Brain microvascular endothelial cell (primary cell): ENCODE results near the gene DKK3.
A peak's percentile ranks its signal among the peaks of the same experiment; 100 is the strongest.

Experiments used
- DNase-seq: peaks from one replicate; pipeline ENCODE4 v3.0.0-alpha.2; 2020
- H3K27ac ChIP-seq: fragments of 250-450 bp; sonication (Bioruptor Pico); 2 replicates; pipeline ENCODE4 v1.5.1; 2020; ENCODE audit warnings: mild to moderate bottlenecking, moderate library complexity
- H3K27me3 ChIP-seq: fragments of 250-450 bp; sonication (Bioruptor Pico); replicated peaks from 2 replicates; pipeline ENCODE4 v1.5.1; 2020; ENCODE audit warnings: mild to moderate bottlenecking
- H3K36me3 ChIP-seq: fragments of 250-450 bp; sonication (Bioruptor Pico); replicated peaks from 2 replicates; pipeline ENCODE4 v1.5.1; 2020; ENCODE audit warnings: mild to moderate bottlenecking
- H3K4me3 ChIP-seq: 2 replicates; pipeline ENCODE4 v1.5.1; 2011; ENCODE audit warnings: low read depth, mild to moderate bottlenecking, control low read depth, low read length, moderate library complexity
- in situ Hi-C: cut with HindIII; loops from 2 replicates; pipeline ENCODE4 v1.10.0; 2017; ENCODE audit warnings: low sequenced_read_pairs, low pct_ligation_motif_present
- TF ChIP-seq, protein P1 (sequence below): IDR thresholded peaks from 2 replicates; pipeline ENCODE4 v1.5.1; 2011; ENCODE audit warnings: low read depth, mild to moderate bottlenecking, moderate library complexity, low read length, control low read depth, inconsistent platforms; ENCODE audit errors: missing control alignments

Gene DKK3

GRCh38 chr11:11980841-11981308, 27.6 kb downstream of the DKK3 start:
- TF ChIP-seq, protein P1, sequence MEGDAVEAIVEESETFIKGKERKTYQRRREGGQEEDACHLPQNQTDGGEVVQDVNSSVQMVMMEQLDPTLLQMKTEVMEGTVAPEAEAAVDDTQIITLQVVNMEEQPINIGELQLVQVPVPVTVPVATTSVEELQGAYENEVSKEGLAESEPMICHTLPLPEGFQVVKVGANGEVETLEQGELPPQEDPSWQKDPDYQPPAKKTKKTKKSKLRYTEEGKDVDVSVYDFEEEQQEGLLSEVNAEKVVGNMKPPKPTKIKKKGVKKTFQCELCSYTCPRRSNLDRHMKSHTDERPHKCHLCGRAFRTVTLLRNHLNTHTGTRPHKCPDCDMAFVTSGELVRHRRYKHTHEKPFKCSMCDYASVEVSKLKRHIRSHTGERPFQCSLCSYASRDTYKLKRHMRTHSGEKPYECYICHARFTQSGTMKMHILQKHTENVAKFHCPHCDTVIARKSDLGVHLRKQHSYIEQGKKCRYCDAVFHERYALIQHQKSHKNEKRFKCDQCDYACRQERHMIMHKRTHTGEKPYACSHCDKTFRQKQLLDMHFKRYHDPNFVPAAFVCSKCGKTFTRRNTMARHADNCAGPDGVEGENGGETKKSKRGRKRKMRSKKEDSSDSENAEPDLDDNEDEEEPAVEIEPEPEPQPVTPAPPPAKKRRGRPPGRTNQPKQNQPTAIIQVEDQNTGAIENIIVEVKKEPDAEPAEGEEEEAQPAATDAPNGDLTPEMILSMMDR = no peak
- in situ Hi-C loops = no loop called here
- no peak for DNase-seq

DNA sequence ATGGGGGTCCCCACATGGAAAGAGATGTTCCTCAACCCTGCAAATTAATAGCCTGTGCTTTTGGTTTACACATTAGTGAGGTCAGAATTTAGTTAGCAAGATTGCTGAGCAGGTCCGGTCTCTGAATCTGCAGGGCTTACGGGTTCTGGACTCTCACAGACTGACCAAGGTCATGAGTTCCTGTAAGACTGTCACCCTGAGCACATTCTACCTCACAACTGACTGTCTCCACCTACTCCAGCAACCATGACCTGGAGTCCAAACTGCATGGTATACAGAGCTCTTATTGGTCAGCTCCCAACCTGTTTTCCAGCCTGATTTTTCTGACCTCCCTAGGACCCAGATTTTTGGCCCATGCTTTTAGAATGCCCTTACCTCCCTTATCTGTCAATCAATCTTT, 28.2 kb downstream of the DKK3 start:
- TF ChIP-seq, protein P1 = no peak
- DNase-seq = no peak
- H3K27me3 ChIP-seq = no peaks in the 10 kb centered on the region
- H3K4me3 ChIP-seq = no peak overlapping the region
- H3K27ac ChIP-seq = peak overlapping the region; percentile 85
- in situ Hi-C loops = no loop called here
- no peaks in the 10 kb centered on the region for H3K36me3 ChIP-seq

More at GRCh38 chr11:11980841-11981308, 27.6 kb downstream of the DKK3 start:
- H3K4me3 ChIP-seq = no peak overlapping the region
- H3K27ac ChIP-seq = no peak overlapping the region
- H3K36me3 ChIP-seq = no peaks in the 10 kb centered on the region
- no peaks in the 10 kb centered on the region for H3K27me3 ChIP-seq

DNA sequence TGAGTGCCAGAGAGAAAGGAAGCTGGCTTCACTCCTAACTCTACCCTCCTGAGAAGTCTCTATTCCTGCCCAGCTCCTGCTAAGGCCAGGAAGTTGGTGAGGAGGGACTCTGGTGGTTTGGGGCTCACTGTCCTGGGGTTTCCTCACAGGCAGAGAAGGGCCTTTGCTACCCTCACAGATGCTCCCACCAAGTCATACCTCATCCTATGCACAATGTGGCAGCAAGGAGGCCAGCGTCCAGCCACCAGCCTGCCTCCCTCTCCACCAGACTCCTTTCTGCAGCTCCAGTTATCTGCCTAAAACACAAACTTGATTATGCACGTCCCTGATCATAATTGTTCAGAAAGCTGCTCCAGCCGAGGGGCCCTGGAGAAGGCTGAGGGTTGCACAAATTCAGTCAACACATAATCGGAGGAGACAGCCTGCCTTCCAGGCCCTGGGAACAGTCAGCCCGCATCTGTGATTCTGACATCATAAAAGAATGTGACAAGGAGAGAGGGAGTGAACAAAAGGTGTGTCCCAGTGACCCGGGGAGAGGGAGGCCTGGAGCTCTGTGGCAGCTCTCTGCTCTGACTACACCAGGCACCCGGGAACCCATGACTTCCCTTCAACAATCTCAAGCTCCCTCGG, 28.8 kb downstream of the DKK3 start:
- peak overlapping the region; percentile 85 for H3K27ac ChIP-seq
- no peak overlapping the region for H3K4me3 ChIP-seq
- no peaks in the 10 kb centered on the region for H3K36me3 ChIP-seq
- TF ChIP-seq, protein P1 = no peak
- DNase-seq = peak; percentile 73
- no peaks in the 10 kb centered on the region for H3K27me3 ChIP-seq
- in situ Hi-C loops = no loop called here

DNA sequence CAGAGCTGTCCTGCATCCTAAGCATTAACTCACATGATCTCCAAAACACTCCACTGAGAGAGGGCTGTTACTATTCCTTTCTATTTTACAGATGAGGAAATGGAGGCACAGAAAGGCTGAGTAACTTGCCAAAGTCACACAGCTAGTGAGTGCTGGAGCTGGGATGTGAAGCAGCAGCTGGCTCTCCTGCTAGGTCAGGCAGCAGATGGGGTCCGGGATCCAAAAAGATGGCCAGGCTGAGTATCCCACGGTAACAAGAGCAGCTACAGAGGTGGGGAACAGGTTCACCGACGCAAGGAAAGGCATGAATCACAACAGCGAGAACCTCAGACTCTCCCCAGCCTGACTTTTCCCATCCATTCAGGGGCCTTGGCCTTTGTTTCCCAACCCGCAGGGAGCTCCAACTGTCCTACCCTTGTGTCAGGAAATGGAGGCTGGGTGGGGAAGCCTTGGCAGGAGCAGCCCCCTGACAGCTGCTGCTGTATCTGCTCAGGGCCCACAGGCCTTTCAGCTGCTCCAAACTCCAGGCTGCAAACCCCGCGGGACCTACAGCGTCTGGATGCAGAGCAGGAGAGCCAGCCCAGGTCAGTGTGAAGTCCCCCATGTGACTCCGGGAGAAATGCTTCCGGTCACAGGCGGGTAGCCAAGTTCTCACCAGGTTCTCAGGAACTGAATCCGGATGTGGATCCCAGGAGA, 29.5 kb downstream of the DKK3 start:
- no peak overlapping the region for H3K4me3 ChIP-seq
- H3K27ac ChIP-seq = peak overlapping the region; percentile 85
- no peaks in the 10 kb centered on the region for H3K27me3 ChIP-seq
- in situ Hi-C loops = no loop called here
- TF ChIP-seq, protein P1 = no peak
- no peaks in the 10 kb centered on the region for H3K36me3 ChIP-seq
- DNase-seq = peak; percentile 67

DNA sequence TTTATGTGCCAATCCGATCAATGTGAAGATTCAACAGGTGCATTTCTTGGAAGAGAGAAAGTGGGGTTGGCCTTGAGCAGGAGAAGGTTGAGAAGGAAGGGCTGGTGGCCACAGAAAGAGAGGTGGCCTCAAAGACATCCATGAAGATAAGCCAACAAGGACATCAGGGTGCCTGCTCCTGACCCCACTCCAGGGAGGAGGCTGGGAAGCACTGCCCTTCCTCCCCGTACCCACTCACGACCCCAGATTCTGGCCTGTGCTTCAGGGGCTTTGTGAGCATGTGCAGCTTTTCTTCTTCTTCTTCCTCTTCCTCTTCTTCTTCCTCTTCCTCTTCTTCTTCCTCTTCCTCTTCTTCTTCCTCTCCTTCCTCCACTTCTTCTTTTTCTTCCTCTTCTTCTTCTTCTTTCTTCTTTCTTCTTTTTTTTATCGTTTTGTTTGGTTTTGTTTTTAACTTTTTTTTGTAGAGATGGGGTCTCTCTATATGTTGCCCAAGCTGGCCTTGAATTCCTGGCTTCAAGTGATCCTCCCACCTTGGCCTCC, 30.3 kb downstream of the DKK3 start:
- no peak for DNase-seq
- TF ChIP-seq, protein P1 = no peak
- Histone ChIP-seq H3K4me3 (no peak overlapping the region), H3K27me3 (no peaks in the 10 kb centered on the region), H3K36me3 (no peaks in the 10 kb centered on the region), H3K27ac (peak overlapping the region; percentile 85)
- in situ Hi-C loops = no loop called here
